Common myeloid progenitor, CD34-positive (primary cell): ENCODE data around the gene PHF21A.
"Not testable (repeated sequence)": the region's sequence is repeated elsewhere in the genome, so short reads cannot be mapped to it uniquely, and the experiment has no call there.

Experiments
- CTCF ChIA-PET: fragments of 350-600 bp; sonication (Branson Sonifier 250); formaldehyde crosslinking; loops from one replicate; lab custom pipeline; 2021; ENCODE audit warnings: antibody characterized with exemption; lab: Charles Lee
- POLR2A ChIA-PET: fragments of 350-600 bp; sonication (Branson Sonifier 250); formaldehyde crosslinking; loops from one replicate; lab custom pipeline; 2021; ENCODE audit warnings: antibody characterized with exemption; lab: Charles Lee
- DNase-seq, 3 donors: peaks; one replicate each; pipeline versions ENCODE4 v3.0.0 to v3.0.0-alpha.2; 2013
- H3K27ac ChIP-seq, 2 experiments: 1 replicate in 1 of 2; 2 replicates in 1 of 2; pipeline ENCODE4 v1.7.0; 2013; ENCODE audit warnings: inconsistent platforms in 2 of 2, low read length in 2 of 2, mild to moderate bottlenecking in 2 of 2, low read depth in 1 of 2, moderate library complexity in 1 of 2; ENCODE audit not compliant: severe bottlenecking in 2 of 2, insufficient read depth in 1 of 2, poor library complexity in 1 of 2
- H3K27me3 ChIP-seq, 5 experiments: replicated peaks in 2 of 5; 1 replicate in 3 of 5; 2 replicates in 2 of 5; pipeline versions ENCODE4 v1.6.1 to v1.7.0; 2013; ENCODE audit warnings: low read length in 4 of 5, mild to moderate bottlenecking in 2 of 5, moderate library complexity in 2 of 5, inconsistent platforms in 1 of 5; ENCODE audit not compliant: insufficient read depth in 5 of 5, control insufficient read depth in 4 of 5
- H3K36me3 ChIP-seq, 4 experiments: 1 replicate in 2 of 4; 2 replicates in 2 of 4; pipeline versions ENCODE4 v1.6.1 to v1.7.0; 2013; ENCODE audit warnings: low read length in 3 of 4, control low read depth in 1 of 4, mild to moderate bottlenecking in 1 of 4; ENCODE audit not compliant: control insufficient read depth in 4 of 4, insufficient read depth in 4 of 4
- H3K4me1 ChIP-seq, 4 experiments: 1 replicate in 3 of 4; 2 replicates in 1 of 4; pipeline versions ENCODE4 v1.6.1 to v1.7.1; 2013; ENCODE audit warnings: low read length in 3 of 4, mild to moderate bottlenecking in 3 of 4, control low read depth in 1 of 4, inconsistent platforms in 1 of 4, moderate library complexity in 1 of 4; ENCODE audit not compliant: control insufficient read depth in 4 of 4, insufficient read depth in 4 of 4; ENCODE audit errors: control extremely low read depth in 1 of 4
- H3K4me3 ChIP-seq, 7 experiments: 1 replicate in 4 of 7; 2 replicates in 3 of 7; pipeline versions ENCODE4 v1.5.1 to v1.7.0; 2013; ENCODE audit warnings: mild to moderate bottlenecking in 7 of 7, low read length in 6 of 7, moderate library complexity in 6 of 7, inconsistent platforms in 2 of 7, low read depth in 2 of 7, control low read depth in 1 of 7; ENCODE audit not compliant: insufficient read depth in 4 of 7, control insufficient read depth in 1 of 7; ENCODE audit errors: extremely low read depth in 1 of 7
- H3K9me3 ChIP-seq, 5 experiments: 1 replicate in 4 of 5; 2 replicates in 1 of 5; pipeline versions ENCODE4 v1.6.1 to v1.7.1; 2013; ENCODE audit warnings: low read length in 4 of 5, mild to moderate bottlenecking in 2 of 5, inconsistent platforms in 1 of 5, low read depth in 1 of 5, moderate library complexity in 1 of 5; ENCODE audit not compliant: control insufficient read depth in 4 of 5, insufficient read depth in 2 of 5; ENCODE audit errors: control extremely low read depth in 1 of 5
- WGBS: methylation state at CpG from one replicate; pipeline ENCODE4 v1.1.5; 2013; ENCODE audit not compliant: insufficient coverage; 5-methylcytosine and 5-hydroxymethylcytosine counted together

Gene PHF21A

GRCh38 chr11:45982656-45983470, 138.4 kb downstream of the PHF21A start:
- DNase-seq: peak in 2 of 3 donors; percentile 48 to 73
- Histone ChIP-seq H3K36me3 (peaks cover 4 to 14% (median 10%) of the 10 kb centered on the region in 4 experiments), H3K27ac (peak overlapping the region in 1 of 2 experiments; percentile 44), H3K27me3 (no peaks in the 10 kb centered on the region), H3K9me3 (no peaks in the 10 kb centered on the region), H3K4me3 (no peak overlapping the region), H3K4me1 (no peaks in the 10 kb centered on the region)
- ChIA-PET CTCF (interaction anchor here (0.6 to 2.1 kb wide), 4 partner anchors 16 to 290 kb away, joined by 3 to 9 read pairs (median 3); no protein-coding TSS in a partner anchor), POLR2A (no interaction called here)
- WGBS: 92% methylated on average over 7 of the region's 8 CpGs

- CTCF ChIA-PET, H3K9me3 ChIP-seq, H3K4me1 ChIP-seq, POLR2A ChIA-PET, H3K27ac ChIP-seq, DNase-seq, H3K4me3 ChIP-seq, H3K27me3 ChIP-seq: not testable (repeated sequence)
- 100% methylated on average over 3 of the region's 5 CpGs for WGBS
- H3K36me3 ChIP-seq: peaks cover 4 to 21% (median 16%) of the 10 kb centered on the region in 4 experiments
Observed at GRCh38 chr11:45981826-45982225, 139.4 kb downstream of the PHF21A start.

GRCh38 chr11:45974806-45975205, 146.4 kb downstream of the PHF21A start:
- Histone ChIP-seq H3K9me3 (no peaks in the 10 kb centered on the region), H3K4me3 (no peak overlapping the region), H3K4me1 (no peaks in the 10 kb centered on the region), H3K27me3 (no peaks in the 10 kb centered on the region), H3K36me3 (peaks cover 12 to 37% (median 25%) of the 10 kb centered on the region in 4 experiments), H3K27ac (no peak overlapping the region)
- WGBS: 100% methylated on average over 1 of the region's 1 CpG
- POLR2A ChIA-PET: no interaction called here
- no peak for DNase-seq
- CTCF ChIA-PET: interaction anchor here (1.0 kb wide), 2 partner anchors 9 to 11 kb away, joined by 3 to 4 read pairs; no protein-coding TSS in a partner anchor

- no peaks in the 10 kb centered on the region for H3K4me1 ChIP-seq
- ChIA-PET CTCF (interaction anchor here (1.6 kb wide), 1 partner anchor 17 kb away, joined by 3 read pairs; no protein-coding TSS in a partner anchor), POLR2A (no interaction called here)
- peaks cover 10 to 43% (median 27%) of the 10 kb centered on the region in 4 experiments for H3K36me3 ChIP-seq
- WGBS: 100% methylated on average over 3 of the region's 4 CpGs
- H3K27me3 ChIP-seq: no peaks in the 10 kb centered on the region
- no peak overlapping the region for H3K4me3 ChIP-seq
- no peaks in the 10 kb centered on the region for H3K9me3 ChIP-seq
- no peak for DNase-seq
- H3K27ac ChIP-seq: no peak overlapping the region
Observed at GRCh38 chr11:45973601-45974000, 147.7 kb downstream of the PHF21A start.

GRCh38 chr11:45968901-45969300, 152.4 kb downstream of the PHF21A start:
- no CpG with 5 or more reads among the region's 2 CpGs for WGBS
- CTCF ChIA-PET: interaction anchor here (1.5 to 1.7 kb wide), 2 partner anchors 10 to 38 kb away, joined by 7 to 10 read pairs; no protein-coding TSS in a partner anchor

GRCh38 chr11:45967506-45967905, 153.7 kb downstream of the PHF21A start:
- DNase-seq: no peak
- Histone ChIP-seq H3K27ac (no peak overlapping the region), H3K36me3 (peaks cover 21 to 55% (median 38%) of the 10 kb centered on the region in 4 experiments), H3K9me3 (no peaks in the 10 kb centered on the region), H3K27me3 (no peaks in the 10 kb centered on the region), H3K4me1 (no peaks in the 10 kb centered on the region), H3K4me3 (no peak overlapping the region)
- ChIA-PET POLR2A (no interaction called here), CTCF (interaction anchor here (0.6 to 3.5 kb wide), 6 partner anchors 9 to 121 kb away, joined by 3 to 17 read pairs (median 4); no protein-coding TSS in a partner anchor)
- no CpG with 5 or more reads among the region's 2 CpGs for WGBS

More at GRCh38 chr11:45968901-45969300, 152.4 kb downstream of the PHF21A start:
- DNase-seq: no peak
- Histone ChIP-seq H3K4me3 (no peak overlapping the region), H3K36me3 (peaks cover 18 to 55% (median 38%) of the 10 kb centered on the region in 4 experiments), H3K4me1 (no peaks in the 10 kb centered on the region), H3K9me3 (no peaks in the 10 kb centered on the region), H3K27me3 (no peaks in the 10 kb centered on the region), H3K27ac (no peak overlapping the region)
- POLR2A ChIA-PET: no interaction called here
